Dendritic cell treated with granulocyte-macrophage colony-stimulating factor and Interleukin-4, amounts not matched to agents 40 ng/mL and 50 ng/mL, for 4 days (primary cell): ENCODE results near the gene HMOX1.
A peak's percentile ranks its signal among the peaks of the same experiment; 100 is the strongest.
"Not testable (repeated sequence)": the region's sequence is repeated elsewhere in the genome, so short reads cannot be mapped to it uniquely, and the experiment has no call there.

ENCODE experiments used
- H3K27ac Mint-ChIP-seq: one replicate; pipeline ENCODE4 v1.8.0; 2022; ENCODE audit warnings: mild to moderate bottlenecking, mixed read lengths
- H3K27me3 Mint-ChIP-seq: one replicate; pipeline ENCODE4 v1.8.0; 2022; ENCODE audit warnings: mild to moderate bottlenecking, mixed read lengths
- H3K36me3 Mint-ChIP-seq: one replicate; pipeline ENCODE4 v1.8.0; 2022; ENCODE audit warnings: low read depth, mixed read lengths
- H3K4me1 Mint-ChIP-seq: one replicate; pipeline ENCODE4 v1.8.0; 2022; ENCODE audit warnings: low read depth, mixed read lengths
- H3K4me3 Mint-ChIP-seq: one replicate; pipeline ENCODE4 v1.8.0; 2022; ENCODE audit warnings: mild to moderate bottlenecking, moderate library complexity, mixed read lengths
- H3K9me3 Mint-ChIP-seq: one replicate; pipeline ENCODE4 v1.8.0; 2022; ENCODE audit warnings: mixed read lengths
- intact Hi-C: fragments of 100-400 bp; cut with micrococcal nuclease; formaldehyde crosslinking; loops from one replicate; pipeline ENCODE4 v1.15.0; 2022

Gene HMOX1

DNA sequence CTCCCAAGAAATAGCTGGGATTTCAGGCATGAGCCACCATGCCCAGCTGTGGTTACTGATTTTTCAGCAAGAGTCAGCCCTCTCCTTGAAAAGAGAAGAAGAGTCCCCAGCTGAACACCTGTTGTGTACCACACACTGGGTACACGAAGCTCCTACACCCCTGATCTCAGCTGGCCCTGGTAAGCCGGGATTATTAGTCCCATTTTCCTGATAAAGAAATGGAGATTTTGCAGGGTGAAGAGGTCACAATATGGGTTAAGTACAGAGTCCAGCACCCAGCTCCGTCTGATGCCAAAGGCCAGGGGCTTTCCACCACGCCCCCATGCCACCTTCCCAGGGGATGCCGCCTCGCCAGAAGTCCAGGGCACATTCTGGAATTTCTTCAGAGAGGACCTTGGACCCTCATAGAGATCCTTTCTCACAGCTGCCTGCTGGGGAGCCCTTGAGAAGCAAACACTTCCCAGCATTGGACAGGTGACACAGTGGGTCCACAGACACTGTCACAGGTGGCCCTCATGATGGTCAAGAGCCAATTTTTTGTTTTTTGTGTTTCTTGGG is 19.8 kb upstream of the HMOX1 start:
- intact Hi-C loops, result no loop called here
- Mint-ChIP-seq H3K4me3 (no peak overlapping the region), H3K4me1 (peaks cover 62% of the 10 kb centered on the region), H3K27ac (no peak overlapping the region), H3K36me3 (no peaks in the 10 kb centered on the region), H3K9me3 (no peaks in the 10 kb centered on the region), H3K27me3 (no peaks in the 10 kb centered on the region)

DNA sequence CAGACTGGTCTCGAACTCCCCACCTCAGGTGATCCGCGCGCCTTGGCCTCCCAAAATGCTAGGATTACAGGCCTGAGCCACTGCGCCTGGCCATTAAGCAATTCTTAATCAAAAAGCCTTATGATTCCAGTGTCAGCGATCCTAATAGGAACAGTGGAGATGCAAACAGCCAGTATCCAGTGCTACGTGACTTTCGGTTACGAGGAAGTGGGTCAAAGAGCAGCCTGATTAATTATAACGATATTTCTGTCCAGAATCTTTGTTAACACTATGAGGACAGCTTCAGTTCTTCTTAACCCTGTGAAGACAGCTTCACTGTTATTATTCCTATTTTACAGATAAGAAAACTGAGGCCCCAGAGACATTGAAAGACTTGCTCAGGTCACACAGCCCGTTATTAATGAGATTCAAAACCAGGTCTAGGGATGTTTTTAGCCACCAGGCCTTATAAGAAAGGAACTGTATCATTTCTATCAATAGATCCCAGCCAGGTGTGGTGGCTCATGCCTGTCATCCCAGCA is 17.3 kb upstream of the HMOX1 start:
- Mint-ChIP-seq H3K9me3 (no peaks in the 10 kb centered on the region), H3K4me3 (no peak overlapping the region), H3K36me3 (no peaks in the 10 kb centered on the region), H3K4me1 (peaks cover 65% of the 10 kb centered on the region), H3K27me3 (no peaks in the 10 kb centered on the region), H3K27ac (peak overlapping the region; percentile 56)
- intact Hi-C loops, result no loop called here

GRCh38 chr22:35364230-35364629 is 16.7 kb upstream of the HMOX1 start:
- peaks cover 68% of the 10 kb centered on the region for H3K4me1 Mint-ChIP-seq
- intact Hi-C loops, H3K27me3 Mint-ChIP-seq, H3K36me3 Mint-ChIP-seq, H3K4me3 Mint-ChIP-seq, H3K9me3 Mint-ChIP-seq: not testable (repeated sequence)
- H3K27ac Mint-ChIP-seq, result peak overlapping the region; percentile 56

- Mint-ChIP-seq H3K27me3 (peaks cover 4% of the 10 kb centered on the region), H3K9me3 (no peaks in the 10 kb centered on the region), H3K27ac (peak overlapping the region; percentile 74), H3K4me3 (no peak overlapping the region), H3K36me3 (no peaks in the 10 kb centered on the region), H3K4me1 (peaks cover 81% of the 10 kb centered on the region)
- intact Hi-C loops, result loop anchor here (2.0 kb wide), 1 partner anchor 15 kb away; no protein-coding TSS in a partner anchor
Observed at GRCh38 chr22:35367331-35367886, 13.5 kb upstream of the HMOX1 start.

DNA sequence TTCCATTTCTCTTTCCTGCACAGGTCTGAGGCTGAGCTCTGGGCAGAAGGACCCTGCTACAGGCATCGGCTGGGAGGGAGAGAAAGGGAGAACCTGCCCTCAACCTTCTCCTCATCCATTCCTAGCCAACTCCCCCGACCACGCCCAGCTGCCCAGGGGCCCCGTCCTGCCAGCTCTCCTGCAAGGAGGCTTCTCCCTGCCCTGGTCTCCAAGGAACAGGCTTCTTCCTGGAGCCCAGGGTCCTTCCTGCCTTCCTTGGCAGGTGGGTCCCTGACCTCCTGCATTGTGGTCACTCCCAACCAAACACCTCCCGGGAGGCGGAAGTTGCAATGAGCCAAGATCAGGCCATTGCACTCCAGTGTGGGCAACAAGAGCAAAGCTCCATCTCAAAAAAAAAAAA is 12.5 kb upstream of the HMOX1 start:
- H3K4me1 Mint-ChIP-seq, result peaks cover 78% of the 10 kb centered on the region
- intact Hi-C loops, result no loop called here
- H3K27me3 Mint-ChIP-seq, result peaks cover 4% of the 10 kb centered on the region
- no peaks in the 10 kb centered on the region for H3K9me3 Mint-ChIP-seq
- no peak overlapping the region for H3K4me3 Mint-ChIP-seq
- peak overlapping the region; percentile 63 for H3K27ac Mint-ChIP-seq
- H3K36me3 Mint-ChIP-seq, result no peaks in the 10 kb centered on the region

DNA sequence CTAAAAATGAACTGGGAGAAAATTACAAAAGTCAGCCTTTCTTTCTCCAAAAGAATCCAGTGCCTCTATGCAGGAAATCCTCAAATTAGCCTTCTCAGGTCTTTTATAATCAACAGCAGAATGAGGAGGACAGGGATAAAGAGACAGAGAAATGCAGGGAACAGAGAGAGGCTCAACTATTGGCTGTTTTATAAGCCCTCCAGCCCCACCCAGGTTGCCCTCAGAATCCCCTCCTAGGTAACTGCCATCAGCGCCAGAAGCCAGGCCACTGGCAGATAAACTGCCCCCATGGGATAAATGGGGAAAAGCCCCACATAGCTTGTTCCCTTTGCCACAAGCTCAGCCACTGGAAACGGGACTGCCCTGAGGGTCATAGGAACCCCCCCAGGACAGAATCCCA is 10.9 kb upstream of the HMOX1 start:
- peaks cover 80% of the 10 kb centered on the region for H3K4me1 Mint-ChIP-seq
- H3K4me3 Mint-ChIP-seq, result no peak overlapping the region
- no peaks in the 10 kb centered on the region for H3K36me3 Mint-ChIP-seq
- no peak overlapping the region for H3K27ac Mint-ChIP-seq
- intact Hi-C loops, result no loop called here
- peaks cover 4% of the 10 kb centered on the region for H3K27me3 Mint-ChIP-seq
- no peaks in the 10 kb centered on the region for H3K9me3 Mint-ChIP-seq

DNA sequence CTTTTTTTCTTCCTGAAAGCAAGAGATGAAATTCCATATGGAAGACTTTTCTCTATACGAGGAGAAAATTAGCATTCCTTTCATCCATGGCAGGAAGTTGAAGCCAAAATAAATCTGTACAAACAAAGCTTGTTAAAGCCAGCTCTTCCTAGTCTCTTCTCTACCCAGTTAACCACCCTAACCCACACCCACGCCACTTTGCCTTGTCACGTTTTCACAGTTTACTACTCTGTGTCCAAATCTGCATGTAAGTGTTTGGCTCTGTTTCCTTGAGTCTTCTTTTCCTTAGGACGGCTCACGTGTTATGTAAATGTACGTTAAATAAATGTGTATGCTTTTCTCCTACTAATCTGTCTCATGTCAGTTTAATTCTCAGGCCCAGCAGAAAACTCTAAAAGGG is 7.1 kb upstream of the HMOX1 start:
- H3K27ac Mint-ChIP-seq, result no peak overlapping the region
- intact Hi-C loops, result no loop called here
- no peak overlapping the region for H3K4me3 Mint-ChIP-seq
- peaks cover 4% of the 10 kb centered on the region for H3K27me3 Mint-ChIP-seq
- H3K9me3 Mint-ChIP-seq, result no peaks in the 10 kb centered on the region
- peaks cover 79% of the 10 kb centered on the region for H3K4me1 Mint-ChIP-seq
- H3K36me3 Mint-ChIP-seq, result no peaks in the 10 kb centered on the region

- intact Hi-C loops, result no loop called here
- H3K27ac Mint-ChIP-seq, result peak overlapping the region; percentile 80
- H3K27me3 Mint-ChIP-seq, result no peaks in the 10 kb centered on the region
- no peaks in the 10 kb centered on the region for H3K36me3 Mint-ChIP-seq
- H3K4me1 Mint-ChIP-seq, result peaks cover 81% of the 10 kb centered on the region
- H3K4me3 Mint-ChIP-seq, result no peak overlapping the region
- no peaks in the 10 kb centered on the region for H3K9me3 Mint-ChIP-seq
Observed at GRCh38 chr22:35375031-35375430, 5.9 kb upstream of the HMOX1 start.

- Mint-ChIP-seq H3K27ac (peak overlapping the region; percentile 80), H3K36me3 (no peaks in the 10 kb centered on the region), H3K9me3 (no peaks in the 10 kb centered on the region), H3K27me3 (no peaks in the 10 kb centered on the region), H3K4me1 (peaks cover 81% of the 10 kb centered on the region), H3K4me3 (no peak overlapping the region)
- intact Hi-C loops, result no loop called here
Observed at GRCh38 chr22:35375526-35375925, 5.4 kb upstream of the HMOX1 start.

DNA sequence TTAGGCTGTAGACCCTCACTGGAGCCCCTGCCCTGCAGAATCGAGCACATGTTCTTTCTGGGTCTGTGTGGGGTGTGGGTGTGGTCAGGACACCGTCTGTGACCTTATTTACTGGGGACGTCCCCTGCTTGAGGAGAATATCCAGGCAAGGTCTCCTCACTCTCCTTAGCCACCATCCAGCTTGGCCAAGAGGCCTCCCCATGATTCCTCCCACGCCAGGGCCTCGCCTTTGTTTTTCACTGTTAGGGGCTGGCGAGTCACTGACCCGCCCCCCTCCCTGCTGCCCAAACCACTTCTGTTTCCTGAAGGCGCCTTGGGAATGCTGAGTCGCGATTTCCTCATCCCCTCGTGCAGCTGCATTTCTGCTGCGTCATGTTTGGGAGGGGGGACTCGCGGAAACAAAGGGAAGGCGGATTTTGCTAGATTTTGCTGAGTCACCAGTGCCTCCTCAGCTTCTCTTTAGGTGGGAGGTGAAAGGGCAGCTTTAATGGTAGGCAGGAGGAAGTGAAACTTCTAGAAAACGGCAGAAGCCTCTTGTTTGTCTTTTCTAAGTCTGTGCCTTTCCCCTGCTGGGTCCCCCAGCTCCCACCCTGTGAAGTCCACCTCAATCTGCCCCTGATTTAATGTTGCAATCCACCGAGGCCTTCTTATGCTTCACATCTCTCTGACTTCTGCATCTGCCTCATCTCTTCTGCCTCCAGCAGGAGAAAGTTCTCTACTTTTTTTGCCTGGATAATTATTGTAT is 4.0 kb upstream of the HMOX1 start:
- Mint-ChIP-seq H3K9me3 (no peaks in the 10 kb centered on the region), H3K4me3 (peak overlapping the region; percentile 74), H3K36me3 (peaks cover 10% of the 10 kb centered on the region), H3K27ac (peak overlapping the region; percentile 92), H3K27me3 (no peaks in the 10 kb centered on the region), H3K4me1 (peaks cover 83% of the 10 kb centered on the region)
- intact Hi-C loops, result loop anchor here (1.0 kb wide), 3 partner anchors 21 to 33 kb away; no protein-coding TSS in a partner anchor

DNA sequence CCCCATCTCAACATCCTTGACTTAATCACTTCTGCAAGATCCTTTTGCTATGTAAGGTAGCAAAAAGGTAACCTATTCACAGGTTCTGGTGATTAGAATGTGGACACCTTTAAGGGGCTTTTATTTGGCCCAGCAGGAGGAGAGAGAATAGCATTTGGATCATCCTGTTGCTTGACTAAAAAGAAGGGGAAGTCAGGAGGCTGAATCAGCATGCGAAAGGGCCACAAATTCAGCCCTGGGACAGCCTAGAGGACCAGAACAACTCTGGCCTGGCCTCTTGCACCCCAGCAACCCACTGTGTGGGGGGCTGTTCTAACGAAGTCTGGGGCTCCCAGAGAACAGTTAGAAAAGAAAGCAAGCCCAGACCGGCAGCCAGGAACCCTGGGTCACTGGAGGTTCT is 3.2 kb upstream of the HMOX1 start:
- peak overlapping the region; percentile 74 for H3K4me3 Mint-ChIP-seq
- no peaks in the 10 kb centered on the region for H3K9me3 Mint-ChIP-seq
- intact Hi-C loops, result loop anchor here (1.0 kb wide), 3 partner anchors 21 to 33 kb away; no protein-coding TSS in a partner anchor
- peak overlapping the region; percentile 92 for H3K27ac Mint-ChIP-seq
- H3K36me3 Mint-ChIP-seq, result peaks cover 19% of the 10 kb centered on the region
- peaks cover 77% of the 10 kb centered on the region for H3K4me1 Mint-ChIP-seq
- H3K27me3 Mint-ChIP-seq, result no peaks in the 10 kb centered on the region

- no peaks in the 10 kb centered on the region for H3K9me3 Mint-ChIP-seq
- H3K27ac Mint-ChIP-seq, result peak overlapping the region; percentile 92
- intact Hi-C loops, result no loop called here
- peaks cover 28% of the 10 kb centered on the region for H3K36me3 Mint-ChIP-seq
- no peak overlapping the region for H3K4me3 Mint-ChIP-seq
- no peaks in the 10 kb centered on the region for H3K27me3 Mint-ChIP-seq
- peaks cover 85% of the 10 kb centered on the region for H3K4me1 Mint-ChIP-seq
Observed at GRCh38 chr22:35378621-35379020, 2.3 kb upstream of the HMOX1 start.

DNA sequence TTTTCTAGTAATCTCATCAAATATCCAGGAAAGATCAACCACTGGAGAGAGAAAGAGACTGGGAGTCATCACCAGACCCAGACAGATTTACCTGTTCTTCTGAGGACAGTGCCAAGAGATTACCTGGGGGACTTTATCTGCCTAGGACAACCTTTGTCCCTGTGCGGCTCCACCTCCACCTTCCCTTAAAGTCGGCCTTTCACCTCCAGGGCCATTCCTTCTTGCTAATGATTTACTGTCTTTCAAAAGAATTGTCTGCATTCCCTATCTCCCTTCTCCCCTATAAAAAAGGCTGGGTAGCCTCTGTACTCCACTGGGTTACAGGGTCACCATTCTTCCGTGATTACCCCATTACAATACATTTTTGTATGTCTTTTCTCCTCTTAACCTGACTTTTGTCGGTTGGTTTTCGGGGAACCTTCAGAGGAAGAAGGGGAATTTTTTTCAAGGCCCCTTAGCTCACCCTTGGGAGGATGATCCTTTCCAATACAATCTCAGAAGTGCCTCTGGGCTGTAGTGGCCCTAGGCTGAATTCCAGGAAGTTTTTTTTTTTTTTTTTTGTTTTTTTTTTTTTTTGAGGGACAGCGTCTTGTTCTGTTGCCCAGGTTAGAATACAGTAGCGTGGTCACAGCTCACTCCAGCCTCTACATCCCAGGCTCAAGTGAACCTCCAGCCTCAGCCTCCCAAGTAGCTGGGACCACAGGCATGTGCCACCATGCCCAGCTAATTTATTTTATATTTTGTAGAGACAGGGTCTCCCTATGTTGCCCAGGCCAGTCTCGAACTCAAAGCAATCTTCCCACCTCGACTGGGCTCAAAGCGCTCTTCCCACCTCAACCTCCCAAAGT is 1.5 kb upstream of the HMOX1 start:
- intact Hi-C loops, result no loop called here
- Mint-ChIP-seq H3K36me3 (peaks cover 35% of the 10 kb centered on the region), H3K27me3 (no peaks in the 10 kb centered on the region), H3K27ac (peak overlapping the region; percentile 88), H3K4me3 (no peak overlapping the region), H3K9me3 (no peaks in the 10 kb centered on the region), H3K4me1 (peaks cover 86% of the 10 kb centered on the region)

DNA sequence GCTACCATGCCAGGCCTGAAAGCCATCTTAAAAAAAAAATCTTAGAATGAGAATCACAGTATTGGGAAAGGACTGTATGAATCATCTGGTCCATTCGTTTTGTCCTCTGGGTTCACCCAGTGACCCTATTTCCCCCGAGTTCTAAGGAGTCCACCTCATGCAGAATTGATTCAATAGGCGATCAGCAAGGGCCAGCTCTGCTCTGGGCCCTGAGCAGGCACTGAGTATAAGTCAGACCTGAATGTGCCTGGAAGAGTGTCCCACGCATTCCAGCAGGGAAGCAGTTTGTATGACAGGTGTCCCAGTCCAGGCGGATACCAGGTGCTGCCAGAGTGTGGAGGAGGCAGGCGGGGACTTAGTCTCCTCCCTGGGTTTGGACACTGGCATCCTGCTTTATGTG is 883 bp upstream of the HMOX1 start:
- intact Hi-C loops, result no loop called here
- Mint-ChIP-seq H3K27me3 (no peaks in the 10 kb centered on the region), H3K27ac (peak overlapping the region; percentile 88), H3K9me3 (no peaks in the 10 kb centered on the region), H3K36me3 (peaks cover 41% of the 10 kb centered on the region), H3K4me3 (peak overlapping the region; percentile 97), H3K4me1 (peaks cover 86% of the 10 kb centered on the region)
